ENCODE results near the gene GDF2.

GRCh38 chr10:47360419-47361040, 38.3 kb downstream of the GDF2 start:
- TF ChIP-seq POLR2A (IDR thresholded peaks at IDR 0.05) (no peak), CTCF (IDR thresholded peaks at IDR 0.05) (no peak)

All from tibial nerve (tissue), 3 donors.